ENCODE results near the gene ELP4.

ELP4 gene

GRCh38 chr11:31763296-31763695, 253.7 kb downstream of the ELP4 start:
- Histone ChIP-seq H3K4me3 (IDR thresholded peaks at IDR 0.05; ENCODE audit: insufficient read depth, low read depth, low read length) (no peak overlapping the region), H3K79me2 (ENCODE audit: insufficient read depth, low read depth) (no peaks in the 10 kb centered on the region), H3K4me1 (ENCODE audit: low read depth, poor library complexity, severe bottlenecking) (no peaks in the 10 kb centered on the region), H3K36me3 (ENCODE audit: insufficient read depth) (no peaks in the 10 kb centered on the region), H2AFZ (ENCODE audit: low read depth) (no peak overlapping the region), H3K27ac (no peak overlapping the region), H4K20me1 (ENCODE audit: insufficient read depth) (no peaks in the 10 kb centered on the region), H3K27me3 (ENCODE audit: insufficient read depth, low read depth) (no peaks in the 10 kb centered on the region), H3K4me2 (no peak overlapping the region), H3K9ac (no peak overlapping the region)
- no peak for TF ChIP-seq CTCF (conservative IDR thresholded peaks at IDR 0.05; ENCODE audit: low read depth, low read length)

- no peaks in the 10 kb centered on the region for H3K4me1 ChIP-seq (ENCODE audit: low read depth, poor library complexity, severe bottlenecking)
- H3K9ac ChIP-seq: no peak overlapping the region
- no peak overlapping the region for H3K27ac ChIP-seq
- H3K4me3 ChIP-seq (IDR thresholded peaks at IDR 0.05; ENCODE audit: insufficient read depth, low read depth, low read length): no peak overlapping the region
- no peaks in the 10 kb centered on the region for H3K79me2 ChIP-seq (ENCODE audit: insufficient read depth, low read depth)
- no peaks in the 10 kb centered on the region for H4K20me1 ChIP-seq (ENCODE audit: insufficient read depth)
- no peaks in the 10 kb centered on the region for H3K36me3 ChIP-seq (ENCODE audit: insufficient read depth)
- no peak overlapping the region for H3K4me2 ChIP-seq
- H2AFZ ChIP-seq (ENCODE audit: low read depth): no peak overlapping the region
- no peak for TF ChIP-seq CTCF (conservative IDR thresholded peaks at IDR 0.05; ENCODE audit: low read depth, low read length)
- no peaks in the 10 kb centered on the region for H3K27me3 ChIP-seq (ENCODE audit: insufficient read depth, low read depth)
Measured at GRCh38 chr11:31764261-31764660, 254.7 kb downstream of the ELP4 start.

GRCh38 chr11:31764766-31765165, 255.2 kb downstream of the ELP4 start:
- Histone ChIP-seq H3K79me2 (ENCODE audit: insufficient read depth, low read depth) (no peaks in the 10 kb centered on the region), H4K20me1 (ENCODE audit: insufficient read depth) (no peaks in the 10 kb centered on the region), H3K36me3 (ENCODE audit: insufficient read depth) (no peaks in the 10 kb centered on the region), H3K9ac (no peak overlapping the region), H3K4me2 (no peak overlapping the region), H2AFZ (ENCODE audit: low read depth) (no peak overlapping the region), H3K4me1 (ENCODE audit: low read depth, poor library complexity, severe bottlenecking) (no peaks in the 10 kb centered on the region), H3K4me3 (IDR thresholded peaks at IDR 0.05; ENCODE audit: insufficient read depth, low read depth, low read length) (no peak overlapping the region), H3K27ac (no peak overlapping the region), H3K27me3 (ENCODE audit: insufficient read depth, low read depth) (no peaks in the 10 kb centered on the region)
- TF ChIP-seq CTCF (conservative IDR thresholded peaks at IDR 0.05; ENCODE audit: low read depth, low read length): no peak

GRCh38 chr11:31767066-31767465, 257.5 kb downstream of the ELP4 start:
- Histone ChIP-seq H3K4me3 (IDR thresholded peaks at IDR 0.05; ENCODE audit: insufficient read depth, low read depth, low read length) (no peak overlapping the region), H2AFZ (ENCODE audit: low read depth) (no peak overlapping the region), H3K9ac (no peak overlapping the region), H4K20me1 (ENCODE audit: insufficient read depth) (no peaks in the 10 kb centered on the region), H3K36me3 (ENCODE audit: insufficient read depth) (no peaks in the 10 kb centered on the region), H3K4me1 (ENCODE audit: low read depth, poor library complexity, severe bottlenecking) (no peaks in the 10 kb centered on the region), H3K27me3 (ENCODE audit: insufficient read depth, low read depth) (no peaks in the 10 kb centered on the region), H3K27ac (no peak overlapping the region), H3K79me2 (ENCODE audit: insufficient read depth, low read depth) (no peaks in the 10 kb centered on the region), H3K4me2 (no peak overlapping the region)
- TF ChIP-seq CTCF (conservative IDR thresholded peaks at IDR 0.05; ENCODE audit: low read depth, low read length): no peak

GRCh38 chr11:31767685-31768084, 258.1 kb downstream of the ELP4 start:
- H4K20me1 ChIP-seq (ENCODE audit: insufficient read depth): no peaks in the 10 kb centered on the region
- H3K4me1 ChIP-seq (ENCODE audit: low read depth, poor library complexity, severe bottlenecking): no peaks in the 10 kb centered on the region
- H3K27me3 ChIP-seq (ENCODE audit: insufficient read depth, low read depth): no peaks in the 10 kb centered on the region
- no peaks in the 10 kb centered on the region for H3K79me2 ChIP-seq (ENCODE audit: insufficient read depth, low read depth)
- TF ChIP-seq CTCF (conservative IDR thresholded peaks at IDR 0.05; ENCODE audit: low read depth, low read length): no peak
- no peak overlapping the region for H2AFZ ChIP-seq (ENCODE audit: low read depth)
- no peak overlapping the region for H3K4me2 ChIP-seq
- no peak overlapping the region for H3K27ac ChIP-seq
- H3K36me3 ChIP-seq (ENCODE audit: insufficient read depth): no peaks in the 10 kb centered on the region
- no peak overlapping the region for H3K4me3 ChIP-seq (IDR thresholded peaks at IDR 0.05; ENCODE audit: insufficient read depth, low read depth, low read length)
- no peak overlapping the region for H3K9ac ChIP-seq

Measured in KMS-11 (cell line).